ENCODE results near the gene SLC22A14. TPM values are rescaled to one million over a fixed set of nuclear protein-coding genes. Genes with fewer than 3 reads are reported as not detected.

SLC22A14 gene
- total and polyA plus RNA-seq, 2 donors (not counting 1 experiment from before 2014, with no cell fraction given): not detected

GRCh38 chr3:38345879-38346586 is 63.9 kb downstream of the SLC22A14 start:
- ATAC-seq (ENCODE audit: low read depth) (no peak), DNase-seq (no peak)
- peak overlapping the region; percentile 62 for H3K9ac ChIP-seq (ENCODE audit: low read length)
- no peak overlapping the region for H3K27ac ChIP-seq (ENCODE audit: low read length in 2 of 2)
- H3K4me2 ChIP-seq (replicated peaks; ENCODE audit: low read depth, low read length, poor library complexity, severe bottlenecking): peak overlapping the region; percentile 80
- POLR2A ChIA-PET: no interaction called here
- peak overlapping the region in 4 of 5 experiments; percentile 30 to 68 (median 60) for H3K4me3 ChIP-seq (ENCODE audit: control extremely low read depth in 1 of 5, extremely low read depth in 1 of 5, insufficient read depth in 1 of 5, low read depth in 2 of 5, low read length in 4 of 5)
- CTCF ChIA-PET: interaction anchor here (0.9 to 3.8 kb wide), 11 partner anchors 9 to 371 kb away, joined by 3 to 34 read pairs (median 4); no protein-coding TSS in a partner anchor
- H3K27me3 ChIP-seq (replicated peaks in 1 of 4; ENCODE audit: control extremely low read depth in 1 of 4, control insufficient read depth in 3 of 4, insufficient read depth in 4 of 4, low read length in 3 of 4): no peaks in the 10 kb centered on the region
- H3K9me3 ChIP-seq (ENCODE audit: control extremely low read depth in 1 of 3, control insufficient read depth in 2 of 3, insufficient read depth in 1 of 3, low read length in 2 of 3): peaks cover 0 to 5% (median 0%) of the 10 kb centered on the region in 3 donors
- peak overlapping the region; percentile 82 for H2AFZ ChIP-seq (ENCODE audit: insufficient read depth, low read depth, low read length, poor library complexity, severe bottlenecking)
- Mint-ChIP-seq H3K4me3 (peak overlapping the region; percentile 88), H3K9me3 (ENCODE audit: insufficient read depth) (no peaks in the 10 kb centered on the region), H3K27ac (peak overlapping the region; percentile 41), H3K4me1 (peaks cover 5% of the 10 kb centered on the region), H3K27me3 (peaks cover 2% of the 10 kb centered on the region)
- no peak for TF ChIP-seq CTCF (IDR thresholded peaks at IDR 0.05)
- TF ChIP-seq EZH2 (IDR thresholded peaks at IDR 0.05; ENCODE audit: borderline replicate concordance, insufficient read depth, low read depth, low read length, poor library complexity, severe bottlenecking): no peak
- H3K79me2 ChIP-seq (ENCODE audit: control insufficient read depth, insufficient read depth, low read length): no peaks in the 10 kb centered on the region
- H3K36me3 ChIP-seq (replicated peaks in 1 of 2; ENCODE audit: control extremely low read depth in 1 of 2, control insufficient read depth in 1 of 2, extremely low read depth in 1 of 2, insufficient read depth in 2 of 2, low read length in 1 of 2): no peaks in the 10 kb centered on the region
- H3K4me1 ChIP-seq (ENCODE audit: control insufficient read depth in 2 of 2, insufficient read depth in 2 of 2, low read length in 2 of 2): peaks cover 0 to 10% of the 10 kb centered on the region in 2 donors
- no peaks in the 10 kb centered on the region for H4K20me1 ChIP-seq (ENCODE audit: control insufficient read depth, insufficient read depth, low read length, poor library complexity, severe bottlenecking)
- intact Hi-C loops (cut with micrococcal nuclease): loop anchor here (2.0 to 10.0 kb wide), 5 partner anchors 109 to 227 kb away; partner anchors contain the start of genes ACAA1, ACVR2B, MYD88 and OXSR1
- WGBS (ENCODE audit: insufficient coverage): 36% methylated on average over 8 of the region's 10 CpGs
